HepG2 (cell line): ENCODE data around the gene MAP3K4. TPM values are rescaled to one million over a fixed set of nuclear protein-coding genes. Genes with fewer than 3 reads are reported as not detected.
A peak's percentile ranks its signal among the peaks of the same experiment; 100 is the strongest.

ENCODE experiments used
- EED ChIP-seq: sonication (generic); formaldehyde crosslinking; IDR thresholded peaks from 2 replicates; pipeline ENCODE4 v1.5.0; 2020; ENCODE audit warnings: mild to moderate bottlenecking, missing genetic modification reagents
- FOXO1 ChIP-seq: sonication (generic); formaldehyde crosslinking; IDR thresholded peaks from 2 replicates; pipeline ENCODE4 v1.4.0; 2020; ENCODE audit warnings: missing genetic modification reagents
- MTF2 ChIP-seq: sonication (generic); formaldehyde crosslinking; IDR thresholded peaks from 2 replicates; pipeline ENCODE4 v1.5.0; 2020; ENCODE audit warnings: missing genetic modification reagents, borderline replicate concordance
- TCF7L2 ChIP-seq: IDR thresholded peaks from 2 replicates; pipeline ENCODE4 v1.6.1; 2011; ENCODE audit warnings: mild to moderate bottlenecking, low read depth, low read length, moderate library complexity
- ZNF180 ChIP-seq: sonication (generic); formaldehyde crosslinking; IDR thresholded peaks from 2 replicates; pipeline ENCODE4 v1.4.0; 2020; ENCODE audit warnings: low read depth, missing genetic modification reagents, borderline replicate concordance
- ZNF20 ChIP-seq: sonication (generic); formaldehyde crosslinking; IDR thresholded peaks from 2 replicates; pipeline ENCODE4 v1.4.0; 2020; ENCODE audit warnings: mild to moderate bottlenecking, moderate library complexity, missing genetic modification reagents
- ZNF382 ChIP-seq: sonication (generic); formaldehyde crosslinking; IDR thresholded peaks from 2 replicates; pipeline ENCODE4 v1.5.0; 2020; ENCODE audit warnings: missing genetic modification reagents, mild to moderate bottlenecking, borderline replicate concordance
- ZNF383 ChIP-seq: sonication (generic); formaldehyde crosslinking; IDR thresholded peaks from 2 replicates; pipeline ENCODE4 v1.4.0; 2020; ENCODE audit warnings: missing genetic modification reagents, mild to moderate bottlenecking, borderline replicate concordance
- ZNF510 ChIP-seq: sonication (generic); formaldehyde crosslinking; IDR thresholded peaks from 2 replicates; pipeline ENCODE4 v1.4.0; 2020; ENCODE audit warnings: low read depth, mild to moderate bottlenecking, missing genetic modification reagents
- ZNF749 ChIP-seq: sonication (generic); formaldehyde crosslinking; IDR thresholded peaks from 2 replicates; pipeline ENCODE4 v1.8.0; 2022; ENCODE audit warnings: mild to moderate bottlenecking, missing genetic modification reagents, moderate library complexity, borderline replicate concordance
- ZNF781 ChIP-seq: sonication (generic); formaldehyde crosslinking; IDR thresholded peaks from 2 replicates; pipeline ENCODE4 v1.5.1; 2020; ENCODE audit warnings: borderline replicate concordance, mild to moderate bottlenecking, missing genetic modification reagents; ENCODE audit errors: not compliant biosample characterization
- polyA plus RNA-seq, 8 experiments: library from polyadenylated mRNA; depleted of rRNA in 3 of 8; stranded (reverse) in 7 of 8; unstranded in 1 of 8; fragments of >200 nt; fragmentation: Illumina TruSeq in 4 of 8; extraction: Trizol in 4 of 8; gene quantifications; 2 replicates each; pipeline versions ENCODE4 v1.2.1 to v1.2.3, GENCODE V29; 2011 to 2016; ENCODE audit warnings: low read depth in 4 of 8, missing spikeins in 1 of 8, mixed read lengths in 1 of 8; ENCODE audit not compliant: insufficient read depth in 1 of 8
- total RNA-seq, 5 experiments: library from RNA; depleted of rRNA; stranded (reverse); fragments of >200 nt; fragmentation: Illumina TruSeq; extraction: Trizol; gene quantifications; 2 replicates each; pipeline ENCODE4 v1.2.3, GENCODE V29; 2016; ENCODE audit warnings: low read depth in 1 of 5
- TF ChIP-seq, protein P1 (sequence below), 2 experiments: fragments of 450-650 bp in 1 of 2; sonication (generic) in 1 of 2; formaldehyde crosslinking in 1 of 2; IDR thresholded peaks; 2 replicates each; pipeline versions ENCODE4 v1.6.1 to v1.8.0; 2016 to 2022; ENCODE audit warnings: antibody characterized with exemption in 1 of 2, mild to moderate bottlenecking in 1 of 2, missing genetic modification reagents in 1 of 2
- TF ChIP-seq, protein P2 (sequence below): IDR thresholded peaks from 2 replicates; pipeline ENCODE4 v1.4.0; 2020; ENCODE audit warnings: mild to moderate bottlenecking, missing genetic modification reagents
- TF ChIP-seq, protein P3 (sequence below): sonication (generic); formaldehyde crosslinking; IDR thresholded peaks from 2 replicates; pipeline ENCODE4 v1.5.0; 2020; ENCODE audit warnings: missing genetic modification reagents, mild to moderate bottlenecking, borderline replicate concordance

The MAP3K4 gene
- total and polyA plus RNA-seq, 2 of the 13 experiments (the other 11 are each of a cell fraction or from before 2014, with no cell fraction given) = 12.9 to 33.6 TPM

GRCh38 chr6:160991406-160992060 lies at the start of gene MAP3K4 (continued):
- 0 out of 2 replicates have a peak, but pooled peaks have one; percentile 58 for TF ChIP-seq ZNF383 (CRISPR knock-in tag)
- TF ChIP-seq FOXO1 (CRISPR knock-in tag) = peak; percentile 22; the same call in 1 of the 2 replicates
- TF ChIP-seq, protein P1, sequence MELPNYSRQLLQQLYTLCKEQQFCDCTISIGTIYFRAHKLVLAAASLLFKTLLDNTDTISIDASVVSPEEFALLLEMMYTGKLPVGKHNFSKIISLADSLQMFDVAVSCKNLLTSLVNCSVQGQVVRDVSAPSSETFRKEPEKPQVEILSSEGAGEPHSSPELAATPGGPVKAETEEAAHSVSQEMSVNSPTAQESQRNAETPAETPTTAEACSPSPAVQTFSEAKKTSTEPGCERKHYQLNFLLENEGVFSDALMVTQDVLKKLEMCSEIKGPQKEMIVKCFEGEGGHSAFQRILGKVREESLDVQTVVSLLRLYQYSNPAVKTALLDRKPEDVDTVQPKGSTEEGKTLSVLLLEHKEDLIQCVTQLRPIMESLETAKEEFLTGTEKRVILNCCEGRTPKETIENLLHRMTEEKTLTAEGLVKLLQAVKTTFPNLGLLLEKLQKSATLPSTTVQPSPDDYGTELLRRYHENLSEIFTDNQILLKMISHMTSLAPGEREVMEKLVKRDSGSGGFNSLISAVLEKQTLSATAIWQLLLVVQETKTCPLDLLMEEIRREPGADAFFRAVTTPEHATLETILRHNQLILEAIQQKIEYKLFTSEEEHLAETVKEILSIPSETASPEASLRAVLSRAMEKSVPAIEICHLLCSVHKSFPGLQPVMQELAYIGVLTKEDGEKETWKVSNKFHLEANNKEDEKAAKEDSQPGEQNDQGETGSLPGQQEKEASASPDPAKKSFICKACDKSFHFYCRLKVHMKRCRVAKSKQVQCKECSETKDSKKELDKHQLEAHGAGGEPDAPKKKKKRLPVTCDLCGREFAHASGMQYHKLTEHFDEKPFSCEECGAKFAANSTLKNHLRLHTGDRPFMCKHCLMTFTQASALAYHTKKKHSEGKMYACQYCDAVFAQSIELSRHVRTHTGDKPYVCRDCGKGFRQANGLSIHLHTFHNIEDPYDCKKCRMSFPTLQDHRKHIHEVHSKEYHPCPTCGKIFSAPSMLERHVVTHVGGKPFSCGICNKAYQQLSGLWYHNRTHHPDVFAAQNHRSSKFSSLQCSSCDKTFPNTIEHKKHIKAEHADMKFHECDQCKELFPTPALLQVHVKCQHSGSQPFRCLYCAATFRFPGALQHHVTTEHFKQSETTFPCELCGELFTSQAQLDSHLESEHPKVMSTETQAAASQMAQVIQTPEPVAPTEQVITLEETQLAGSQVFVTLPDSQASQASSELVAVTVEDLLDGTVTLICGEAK (IDR thresholded peaks at IDR 0.05) = no peak
- TF ChIP-seq, protein P1 (CRISPR knock-in tag; IDR thresholded peaks at IDR 0.05) = peak; percentile 27; the same call in 1 of the 2 replicates
- TF ChIP-seq ZNF382 (CRISPR knock-in tag) = no peak
- TF ChIP-seq EED (CRISPR knock-in tag) = peak; percentile 16; the same call in 1 of the 2 replicates
- 0 out of 2 replicates have a peak, but pooled peaks have one; percentile 3 for TF ChIP-seq ZNF20 (CRISPR knock-in tag)
- TF ChIP-seq ZNF510 (CRISPR knock-in tag) = no peak
- no peak for TF ChIP-seq ZNF180 (CRISPR knock-in tag)
- TF ChIP-seq, protein P2, sequence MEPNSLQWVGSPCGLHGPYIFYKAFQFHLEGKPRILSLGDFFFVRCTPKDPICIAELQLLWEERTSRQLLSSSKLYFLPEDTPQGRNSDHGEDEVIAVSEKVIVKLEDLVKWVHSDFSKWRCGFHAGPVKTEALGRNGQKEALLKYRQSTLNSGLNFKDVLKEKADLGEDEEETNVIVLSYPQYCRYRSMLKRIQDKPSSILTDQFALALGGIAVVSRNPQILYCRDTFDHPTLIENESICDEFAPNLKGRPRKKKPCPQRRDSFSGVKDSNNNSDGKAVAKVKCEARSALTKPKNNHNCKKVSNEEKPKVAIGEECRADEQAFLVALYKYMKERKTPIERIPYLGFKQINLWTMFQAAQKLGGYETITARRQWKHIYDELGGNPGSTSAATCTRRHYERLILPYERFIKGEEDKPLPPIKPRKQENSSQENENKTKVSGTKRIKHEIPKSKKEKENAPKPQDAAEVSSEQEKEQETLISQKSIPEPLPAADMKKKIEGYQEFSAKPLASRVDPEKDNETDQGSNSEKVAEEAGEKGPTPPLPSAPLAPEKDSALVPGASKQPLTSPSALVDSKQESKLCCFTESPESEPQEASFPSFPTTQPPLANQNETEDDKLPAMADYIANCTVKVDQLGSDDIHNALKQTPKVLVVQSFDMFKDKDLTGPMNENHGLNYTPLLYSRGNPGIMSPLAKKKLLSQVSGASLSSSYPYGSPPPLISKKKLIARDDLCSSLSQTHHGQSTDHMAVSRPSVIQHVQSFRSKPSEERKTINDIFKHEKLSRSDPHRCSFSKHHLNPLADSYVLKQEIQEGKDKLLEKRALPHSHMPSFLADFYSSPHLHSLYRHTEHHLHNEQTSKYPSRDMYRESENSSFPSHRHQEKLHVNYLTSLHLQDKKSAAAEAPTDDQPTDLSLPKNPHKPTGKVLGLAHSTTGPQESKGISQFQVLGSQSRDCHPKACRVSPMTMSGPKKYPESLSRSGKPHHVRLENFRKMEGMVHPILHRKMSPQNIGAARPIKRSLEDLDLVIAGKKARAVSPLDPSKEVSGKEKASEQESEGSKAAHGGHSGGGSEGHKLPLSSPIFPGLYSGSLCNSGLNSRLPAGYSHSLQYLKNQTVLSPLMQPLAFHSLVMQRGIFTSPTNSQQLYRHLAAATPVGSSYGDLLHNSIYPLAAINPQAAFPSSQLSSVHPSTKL (CRISPR knock-in tag) = peak; percentile 15; the same call in 1 of the 2 replicates
- TF ChIP-seq ZNF749 (CRISPR knock-in tag) = no peak; the same call in 1 of the 2 replicates
- no peak for TF ChIP-seq ZNF781
- TF ChIP-seq, protein P3, sequence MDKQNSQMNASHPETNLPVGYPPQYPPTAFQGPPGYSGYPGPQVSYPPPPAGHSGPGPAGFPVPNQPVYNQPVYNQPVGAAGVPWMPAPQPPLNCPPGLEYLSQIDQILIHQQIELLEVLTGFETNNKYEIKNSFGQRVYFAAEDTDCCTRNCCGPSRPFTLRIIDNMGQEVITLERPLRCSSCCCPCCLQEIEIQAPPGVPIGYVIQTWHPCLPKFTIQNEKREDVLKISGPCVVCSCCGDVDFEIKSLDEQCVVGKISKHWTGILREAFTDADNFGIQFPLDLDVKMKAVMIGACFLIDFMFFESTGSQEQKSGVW (CRISPR knock-in tag) = no peak
- TF ChIP-seq MTF2 = no peak; the same call in none of the 2 replicates
- TF ChIP-seq TCF7L2 = no peak
